ENCODE measurements around the gene IBA57.

The IBA57 gene

DNA sequence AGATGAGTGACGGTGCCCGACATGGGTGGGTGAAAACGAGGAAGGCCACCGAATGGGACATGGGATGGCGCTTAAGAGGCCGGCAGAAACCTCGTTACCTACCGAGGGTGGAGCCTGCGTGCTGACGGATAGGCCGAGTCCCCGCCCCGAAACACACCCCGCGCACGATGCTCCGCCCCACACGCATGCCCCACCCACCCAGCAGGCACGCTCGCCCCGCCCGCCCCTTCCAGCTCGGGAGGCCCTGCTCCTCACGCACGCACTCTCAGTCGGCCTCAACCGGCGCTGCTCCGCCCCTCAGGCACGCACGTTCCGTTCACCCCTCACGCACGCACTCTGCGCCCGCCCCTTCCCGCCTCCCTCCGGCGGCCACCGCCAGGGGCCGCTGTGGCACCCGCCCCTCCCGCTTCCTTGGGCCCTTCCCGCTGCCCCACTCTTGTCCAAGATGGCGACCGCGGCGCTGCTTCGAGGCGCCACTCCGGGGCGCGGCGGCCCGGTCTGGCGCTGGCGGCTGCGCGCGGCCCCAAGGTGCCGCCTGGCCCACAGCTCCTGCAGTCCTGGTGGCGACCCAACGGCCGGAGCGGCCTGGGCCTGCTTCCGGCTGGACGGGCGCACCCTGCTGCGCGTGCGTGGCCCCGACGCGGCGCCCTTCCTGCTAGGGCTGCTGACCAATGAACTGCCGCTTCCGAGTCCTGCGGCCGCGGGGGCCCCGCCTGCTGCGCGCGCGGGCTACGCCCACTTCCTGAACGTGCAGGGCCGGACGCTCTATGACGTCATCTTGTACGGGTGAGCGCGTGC, at the start of gene IBA57:
TSS of gene IBA57 (plus strand) at position 433 of the 798 bp plus-strand sequence. CDS start at position 446, 13 bp downstream.
- peak; percentile 98 for DNase-seq

DNA sequence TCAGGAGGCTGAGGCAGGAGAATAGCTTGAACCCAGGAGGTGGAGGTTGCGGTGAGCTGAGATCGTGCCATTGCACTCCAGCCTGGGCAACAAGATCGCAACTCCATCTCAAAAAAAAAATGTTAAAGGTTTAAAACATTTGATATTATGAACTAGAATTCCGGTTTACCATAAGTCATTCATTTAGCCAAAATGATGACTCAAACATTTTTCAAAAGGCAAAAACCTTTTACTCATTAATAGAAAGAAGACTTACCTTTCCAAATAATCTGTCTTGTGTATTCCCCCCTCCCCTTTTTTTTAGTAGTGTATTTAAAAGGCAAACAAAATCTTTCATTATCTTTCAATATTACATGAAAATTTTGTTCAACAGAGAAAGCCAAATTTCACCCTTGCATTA, 48.3 kb upstream of the IBA57 start:
- no peak for DNase-seq

GRCh38 chr1:228118040-228118439, 47.6 kb upstream of the IBA57 start:
- no peak for DNase-seq

DNA sequence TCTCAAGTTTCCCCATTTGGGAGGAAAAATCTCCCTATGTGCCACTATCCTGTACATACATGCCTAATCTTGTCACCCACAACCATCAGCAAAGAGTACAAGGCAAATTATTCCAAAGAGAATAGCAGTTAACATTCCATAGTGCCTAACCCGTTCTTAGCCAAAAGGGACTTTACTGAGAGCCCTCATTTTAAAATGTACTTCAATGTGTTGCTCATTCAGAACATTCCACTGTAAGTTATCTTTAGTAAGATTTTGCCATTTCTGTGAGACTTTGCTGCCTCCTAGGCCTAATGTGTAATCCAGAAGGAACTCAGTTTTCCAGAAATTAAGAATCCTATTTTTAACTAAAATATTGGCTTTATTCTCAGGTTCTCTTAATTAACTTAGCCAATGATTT, 45.3 kb upstream of the IBA57 start:
- no peak for DNase-seq

- no peak for DNase-seq
Measured at GRCh38 chr1:228120857-228121489, 44.6 kb upstream of the IBA57 start.

GRCh38 chr1:228122921-228123441, 42.6 kb upstream of the IBA57 start:
- DNase-seq: no peak

DNA sequence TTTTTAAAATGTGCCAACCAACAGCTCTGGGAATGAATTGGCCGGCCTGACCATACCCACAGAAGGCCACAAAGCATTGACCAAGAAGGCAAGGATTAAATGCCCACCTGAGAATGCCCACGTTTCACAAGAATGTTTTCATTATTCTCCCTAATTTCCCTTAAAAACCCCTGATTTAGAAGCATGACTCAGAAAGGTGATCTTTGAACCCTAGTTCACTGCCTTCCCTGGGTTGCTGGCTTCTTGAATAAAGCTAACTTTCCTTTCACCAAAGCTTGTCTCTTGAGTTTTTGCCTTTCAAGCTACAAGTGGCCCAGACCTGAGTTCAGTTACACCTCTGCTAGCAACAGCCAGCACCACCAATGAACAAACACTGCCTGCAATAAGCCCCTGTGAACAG, 42.1 kb upstream of the IBA57 start:
- DNase-seq: no peak

DNA sequence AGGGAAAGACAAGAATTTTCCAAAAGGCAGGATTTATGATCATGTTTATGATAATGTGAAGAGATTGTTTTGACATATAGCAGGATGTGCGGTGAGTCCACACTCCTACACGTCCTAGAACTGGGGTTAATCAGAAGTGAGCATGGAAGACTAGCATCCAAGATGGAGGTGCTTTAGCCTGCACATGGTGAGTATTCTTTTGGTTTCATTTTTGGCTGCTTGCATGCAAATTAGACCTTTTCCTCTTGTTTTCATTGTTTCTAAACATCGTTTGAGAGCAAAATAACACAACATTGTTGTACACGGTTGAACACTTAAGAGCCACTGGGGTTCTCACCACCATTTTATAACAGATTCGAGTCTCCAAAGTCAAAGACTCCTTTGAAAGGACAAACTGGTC, 40.4 kb upstream of the IBA57 start:
- no peak for DNase-seq

GRCh38 chr1:228131766-228132165, 33.8 kb upstream of the IBA57 start:
- no peak for DNase-seq

- no peak for DNase-seq
Measured at GRCh38 chr1:228134591-228134990, 31.0 kb upstream of the IBA57 start.

GRCh38 chr1:228136901-228137300, 28.7 kb upstream of the IBA57 start:
- peak; percentile 29 for DNase-seq

GRCh38 chr1:228139406-228139930, 26.1 kb upstream of the IBA57 start:
- no peak for DNase-seq

GRCh38 chr1:228139931-228140723, 25.5 kb upstream of the IBA57 start, which contains the start of gene GUK1:
Gene GUK1, plus strand, starts transcription at chr1:228140279. Its CDS starts 24 bp downstream, at chr1:228140303.
- DNase-seq: peak; percentile 100

DNA sequence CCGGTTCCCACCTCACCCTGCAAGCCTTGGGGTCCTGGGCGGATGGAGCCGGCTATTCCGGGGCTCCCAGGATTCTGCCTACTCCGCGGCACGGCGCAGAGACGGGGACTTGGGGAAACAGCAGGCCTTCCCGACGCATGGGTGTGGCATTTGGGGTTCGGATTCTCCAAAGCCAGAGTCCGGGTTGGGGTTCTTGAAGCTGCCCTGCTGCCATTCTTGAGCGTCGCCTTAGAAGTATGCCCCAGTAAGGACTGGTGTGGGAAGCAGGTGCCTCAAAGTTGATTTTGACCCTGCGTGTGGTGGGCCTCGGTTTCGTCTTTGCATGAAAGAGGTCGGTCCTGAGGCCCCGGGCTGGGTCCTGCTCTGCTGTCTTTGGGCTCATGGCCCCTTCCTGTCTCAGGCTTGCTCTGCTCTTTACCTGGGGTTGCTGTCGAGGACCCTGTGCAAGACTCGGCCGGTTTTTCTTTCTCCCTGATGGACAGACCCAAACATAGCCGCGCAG, 24.8 kb upstream of the IBA57 start:
- no peak for DNase-seq

DNA sequence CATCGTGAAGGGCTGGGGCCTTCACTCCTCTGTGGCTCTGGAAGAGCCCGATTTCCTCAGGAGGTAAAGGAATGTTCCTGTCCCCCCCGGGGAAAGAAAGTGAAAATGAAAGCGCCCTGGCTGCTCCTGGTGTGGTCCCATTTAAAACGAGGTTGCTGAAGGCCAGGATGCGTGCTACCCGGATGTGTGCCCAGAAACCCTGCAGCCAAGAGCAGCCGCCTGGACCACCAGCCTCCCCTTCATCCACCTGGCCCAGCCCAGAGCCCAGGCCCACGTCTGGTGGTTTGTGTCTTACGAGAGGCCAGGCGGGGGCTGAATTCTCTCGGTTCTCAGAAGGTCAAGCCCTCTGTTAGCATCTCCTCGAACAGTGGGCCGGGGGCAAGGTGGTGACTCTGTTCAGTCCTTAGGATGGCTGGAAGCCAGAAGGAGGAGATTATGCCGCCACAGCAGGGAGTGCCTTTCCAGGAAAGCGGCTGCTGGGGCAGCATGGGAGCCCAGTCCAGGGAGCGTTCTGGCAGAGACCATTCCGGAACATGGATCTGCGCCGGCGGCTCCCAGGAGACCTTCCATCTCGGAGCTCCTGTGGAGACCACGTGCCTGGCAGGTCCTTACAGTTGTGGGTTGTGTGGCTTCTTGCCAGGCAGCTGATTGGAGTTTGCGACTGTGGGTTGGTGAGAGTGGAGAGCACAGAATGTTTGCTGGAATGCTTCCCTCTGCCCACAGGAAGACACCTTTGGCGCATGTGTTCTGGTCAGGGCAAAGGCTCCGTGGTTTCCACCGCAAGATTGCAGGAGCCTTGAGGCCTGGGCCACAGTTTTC, 24.2 kb upstream of the IBA57 start:
- peak; percentile 58 for DNase-seq

- DNase-seq: no peak
Measured at GRCh38 chr1:228142155-228142691, 23.4 kb upstream of the IBA57 start.

DNA sequence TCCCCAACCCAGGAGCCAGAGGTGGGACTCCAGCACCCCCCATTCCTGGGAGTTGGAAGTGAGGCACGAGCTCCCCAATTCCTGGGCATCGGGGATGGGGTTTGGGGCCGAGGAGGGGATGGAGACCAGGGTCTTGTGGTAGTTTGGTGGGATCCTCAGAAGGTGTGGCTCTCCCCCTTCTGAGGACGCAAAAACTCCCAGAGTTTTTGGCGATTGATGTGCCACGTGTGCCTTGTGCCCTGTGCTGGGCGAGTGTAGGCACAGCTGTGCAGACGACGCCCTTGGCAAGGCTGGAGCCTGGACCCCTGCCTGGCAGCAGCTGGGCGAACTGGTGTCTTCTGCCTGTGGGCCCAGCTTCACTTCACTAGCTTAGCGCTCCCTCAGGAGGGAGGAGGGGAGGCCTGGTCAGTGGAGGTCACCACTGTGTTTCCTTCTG, 22.9 kb upstream of the IBA57 start:
- no peak for DNase-seq

DNA sequence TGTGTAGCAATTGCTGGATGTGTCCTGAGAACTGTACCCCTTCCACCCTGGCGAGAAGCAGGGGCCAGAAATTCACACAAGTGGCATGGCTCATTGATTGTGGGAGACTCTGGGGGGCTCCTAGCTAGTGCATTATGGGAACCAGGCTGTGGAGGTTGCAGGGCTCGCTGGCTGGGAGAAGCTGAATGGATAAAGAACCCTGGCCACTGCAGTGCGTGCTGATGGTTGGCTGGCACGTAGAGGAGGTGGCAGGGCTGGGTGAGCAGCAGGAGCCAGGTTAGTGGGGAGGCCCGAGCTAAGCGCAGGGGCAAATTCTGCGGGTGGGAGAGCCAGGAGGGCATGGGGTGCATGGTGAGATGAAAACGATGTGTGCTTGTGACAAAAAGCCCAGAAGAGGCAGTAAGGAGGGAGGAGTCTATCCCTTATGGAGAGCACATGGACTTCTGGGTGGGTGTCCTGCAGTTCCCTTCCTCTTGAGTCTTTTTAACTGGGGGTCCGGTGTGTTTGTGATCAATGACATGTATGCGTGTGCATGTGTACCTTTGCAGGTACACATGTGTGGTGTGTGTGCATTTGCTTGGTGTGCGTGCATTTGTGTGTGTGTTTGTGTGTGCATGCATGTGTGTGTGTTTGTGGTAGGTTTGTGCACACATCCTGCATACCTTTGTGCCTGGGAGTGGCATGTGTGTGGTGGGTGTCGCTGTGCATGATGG, 22.0 kb upstream of the IBA57 start:
- no peak for DNase-seq

GRCh38 chr1:228144193-228144992, 21.2 kb upstream of the IBA57 start:
- no peak for DNase-seq

DNA sequence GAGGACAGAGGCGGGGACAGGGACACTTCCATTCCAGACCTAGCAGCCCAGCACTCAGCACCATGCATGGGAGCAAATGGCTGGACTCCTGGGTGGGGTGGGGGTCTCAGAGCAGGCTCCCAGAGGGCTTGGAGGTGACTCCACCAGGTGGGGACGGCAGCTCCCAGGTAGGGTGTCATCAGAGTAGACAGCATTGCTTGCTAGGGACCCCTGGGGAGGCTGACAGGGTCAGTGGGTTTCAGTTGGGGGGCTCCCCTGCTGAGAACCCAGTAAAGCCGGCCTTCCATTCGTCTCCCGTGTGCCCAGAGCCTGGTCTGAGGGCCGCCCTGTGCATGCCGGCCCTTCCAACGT, 20.6 kb upstream of the IBA57 start:
- DNase-seq: no peak
